Karpas-422 (cell line): ENCODE data around the gene RBM39. TPM values are rescaled to one million over a fixed set of nuclear protein-coding genes. Genes with fewer than 3 reads are reported as not detected.
"Not testable (repeated sequence)": the region's sequence is repeated elsewhere in the genome, so short reads cannot be mapped to it uniquely, and the experiment has no call there.

Experiments
- DNase-seq: peaks from one replicate; pipeline ENCODE4 v3.0.0-alpha.2; 2015
- H2AFZ ChIP-seq: fragments of 200-600 bp; sonication (generic); 2 replicates; pipeline ENCODE4 v1.6.1; 2014; ENCODE audit warnings: antibody characterized with exemption, low read length, mixed read lengths
- H3K27ac ChIP-seq: fragments of 200-600 bp; sonication (generic); 2 replicates; pipeline ENCODE4 v1.5.1; 2014; ENCODE audit warnings: mild to moderate bottlenecking, low read length, moderate library complexity
- H3K27me3 ChIP-seq: fragments of 200-600 bp; sonication (generic); 2 replicates; pipeline ENCODE4 v1.6.1; 2014; ENCODE audit warnings: low read length, mixed read lengths
- H3K36me3 ChIP-seq: fragments of 200-600 bp; sonication (generic); 2 replicates; pipeline ENCODE4 v1.6.1; 2014; ENCODE audit warnings: low read length, mixed read lengths; ENCODE audit not compliant: insufficient read depth
- H3K4me1 ChIP-seq: fragments of 200-600 bp; sonication (generic); 2 replicates; pipeline ENCODE4 v1.6.1; 2014; ENCODE audit warnings: mild to moderate bottlenecking, low read length, mixed read lengths
- H3K4me2 ChIP-seq: fragments of 200-600 bp; sonication (generic); 2 replicates; pipeline ENCODE4 v1.6.1; 2014; ENCODE audit warnings: low read length, low read depth, mild to moderate bottlenecking; ENCODE audit not compliant: poor library complexity, severe bottlenecking
- H3K4me3 ChIP-seq: fragments of 200-600 bp; sonication (generic); 2 replicates; pipeline ENCODE4 v1.5.1; 2014; ENCODE audit warnings: mild to moderate bottlenecking, antibody characterized with exemption, low read length, mixed read lengths
- H3K79me2 ChIP-seq: fragments of 200-600 bp; sonication (generic); 2 replicates; pipeline ENCODE4 v1.6.1; 2014; ENCODE audit warnings: mild to moderate bottlenecking, low read length, mixed read lengths
- H3K9ac ChIP-seq: fragments of 200-600 bp; sonication (generic); 2 replicates; pipeline ENCODE4 v1.6.0; 2014; ENCODE audit warnings: low read length
- H3K9me2 ChIP-seq: fragments of 200-600 bp; sonication (generic), shearing (Covaris generic); replicated peaks from 2 replicates; pipeline ENCODE4 v1.6.0; 2014; ENCODE audit warnings: mild to moderate bottlenecking, low read length, moderate library complexity; ENCODE audit not compliant: insufficient read depth
- H3K9me3 ChIP-seq: fragments of 300-700, 200-600 bp; sonication (generic); 2 replicates; pipeline ENCODE4 v1.6.1; 2014; ENCODE audit warnings: low read length, mixed read lengths
- H4K20me1 ChIP-seq: fragments of 200-600 bp; sonication (generic); 2 replicates; pipeline ENCODE4 v1.6.1; 2014; ENCODE audit warnings: mild to moderate bottlenecking, antibody characterized with exemption, low read length, low read depth; ENCODE audit not compliant: insufficient read depth
- total RNA-seq: library from RNA; depleted of rRNA; stranded (reverse); fragments of >200 nt; shearing (Covaris generic); gene quantifications from 2 replicates; pipeline ENCODE4 v1.2.3, GENCODE V29; 2014; ENCODE audit warnings: low replicate concordance

RBM39 gene
- total RNA-seq, 1 experiment from 2014 or later = 375 TPM

GRCh38 chr20:35718972-35719635 is 23.0 kb downstream of the RBM39 start:
- Histone ChIP-seq H3K79me2 (peaks cover 76% of the 10 kb centered on the region), H3K4me2 (no peak overlapping the region), H3K27me3 (no peaks in the 10 kb centered on the region), H2AFZ (no peak overlapping the region), H3K36me3 (peaks cover 79% of the 10 kb centered on the region), H3K9me3 (no peaks in the 10 kb centered on the region), H4K20me1 (peaks cover 47% of the 10 kb centered on the region), H3K27ac (no peak overlapping the region), H3K9me2 (no peaks in the 10 kb centered on the region), H3K9ac (no peak overlapping the region), H3K4me1 (no peaks in the 10 kb centered on the region), H3K4me3 (no peak overlapping the region)
- no peak for DNase-seq

DNA sequence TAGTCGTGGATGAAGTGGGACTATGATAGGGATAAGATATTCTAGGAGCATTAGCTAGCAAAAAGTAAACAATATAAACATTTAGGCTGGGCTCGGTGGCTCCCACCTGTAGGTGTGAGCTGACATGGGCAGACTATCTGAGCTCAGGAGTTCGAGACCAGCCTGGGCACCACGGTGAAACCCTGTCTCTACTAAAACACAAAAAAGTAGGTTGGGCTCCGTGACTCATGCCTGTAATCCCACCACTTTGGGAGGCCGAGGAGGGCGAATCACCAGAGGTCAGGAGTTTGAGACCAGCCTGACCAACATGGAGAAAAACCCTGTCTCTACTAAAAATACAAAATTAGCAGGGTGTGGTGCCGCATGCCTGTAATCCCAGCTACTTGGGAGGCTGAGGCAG is 23.7 kb downstream of the RBM39 start:
- not testable (repeated sequence) for H3K9ac ChIP-seq, H3K27ac ChIP-seq, H3K4me1 ChIP-seq, H3K4me2 ChIP-seq, H3K4me3 ChIP-seq, DNase-seq, H3K27me3 ChIP-seq, H2AFZ ChIP-seq, H3K9me2 ChIP-seq, H3K9me3 ChIP-seq
- Histone ChIP-seq H4K20me1 (peaks cover 48% of the 10 kb centered on the region), H3K36me3 (peaks cover 80% of the 10 kb centered on the region), H3K79me2 (peaks cover 74% of the 10 kb centered on the region)

DNA sequence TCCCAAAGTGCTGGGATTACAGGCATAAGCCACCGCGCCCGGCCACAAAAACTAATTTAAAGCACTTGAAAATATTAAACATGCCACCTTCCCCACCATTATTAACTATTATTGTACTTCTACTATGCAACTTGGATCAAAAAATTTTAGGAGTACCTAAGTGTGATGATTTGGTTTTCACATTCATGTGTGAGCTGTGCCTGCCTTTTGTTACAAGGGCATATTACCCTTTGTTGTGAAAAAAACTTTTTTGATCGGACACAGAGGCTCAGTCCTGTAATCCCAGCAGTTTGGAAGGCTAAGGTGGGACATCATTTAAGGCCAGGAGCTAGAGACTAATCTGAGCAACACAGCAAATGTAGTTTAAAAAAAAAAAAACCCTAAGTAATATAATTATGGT is 25.7 kb downstream of the RBM39 start:
- H3K36me3 ChIP-seq = peaks cover 85% of the 10 kb centered on the region
- H3K79me2 ChIP-seq = peaks cover 75% of the 10 kb centered on the region
- no peak overlapping the region for H3K4me2 ChIP-seq
- H3K9ac ChIP-seq = no peak overlapping the region
- no peaks in the 10 kb centered on the region for H3K9me3 ChIP-seq
- H3K27ac ChIP-seq = no peak overlapping the region
- H3K9me2 ChIP-seq = no peaks in the 10 kb centered on the region
- no peak overlapping the region for H3K4me3 ChIP-seq
- no peak for DNase-seq
- peaks cover 44% of the 10 kb centered on the region for H4K20me1 ChIP-seq
- no peak overlapping the region for H2AFZ ChIP-seq
- H3K4me1 ChIP-seq = peaks cover 5% of the 10 kb centered on the region; the same call in 1 of the 2 replicates
- H3K27me3 ChIP-seq = no peaks in the 10 kb centered on the region

- no peak overlapping the region for H2AFZ ChIP-seq
- no peak for DNase-seq
- H4K20me1 ChIP-seq = peaks cover 44% of the 10 kb centered on the region
- H3K4me3 ChIP-seq = no peak overlapping the region
- H3K9me2 ChIP-seq = no peaks in the 10 kb centered on the region
- H3K36me3 ChIP-seq = peaks cover 85% of the 10 kb centered on the region
- H3K4me1 ChIP-seq = peaks cover 6% of the 10 kb centered on the region; the same call in 1 of the 2 replicates
- no peak overlapping the region for H3K4me2 ChIP-seq
- no peaks in the 10 kb centered on the region for H3K27me3 ChIP-seq
- H3K79me2 ChIP-seq = peaks cover 76% of the 10 kb centered on the region
- H3K9me3 ChIP-seq = no peaks in the 10 kb centered on the region
- H3K27ac ChIP-seq = no peak overlapping the region
- H3K9ac ChIP-seq = no peak overlapping the region
Observed at GRCh38 chr20:35715652-35716051, 26.4 kb downstream of the RBM39 start.

- Histone ChIP-seq H3K27ac (no peak overlapping the region), H3K9me2 (no peaks in the 10 kb centered on the region), H3K9me3 (no peaks in the 10 kb centered on the region), H3K4me1 (peaks cover 6% of the 10 kb centered on the region; the same call in 1 of the 2 replicates), H3K4me3 (no peak overlapping the region), H3K4me2 (no peak overlapping the region), H3K79me2 (peaks cover 76% of the 10 kb centered on the region), H3K36me3 (peaks cover 85% of the 10 kb centered on the region), H3K9ac (no peak overlapping the region), H2AFZ (no peak overlapping the region), H3K27me3 (no peaks in the 10 kb centered on the region), H4K20me1 (peaks cover 50% of the 10 kb centered on the region)
- DNase-seq = no peak
Observed at GRCh38 chr20:35714127-35714526, 27.9 kb downstream of the RBM39 start.

- H3K27ac ChIP-seq, H3K9me2 ChIP-seq, H3K4me1 ChIP-seq, H3K27me3 ChIP-seq, H3K9ac ChIP-seq, H3K4me3 ChIP-seq, H3K4me2 ChIP-seq, H2AFZ ChIP-seq, DNase-seq, H3K9me3 ChIP-seq: not testable (repeated sequence)
- Histone ChIP-seq H4K20me1 (peaks cover 58% of the 10 kb centered on the region), H3K36me3 (peaks cover 87% of the 10 kb centered on the region), H3K79me2 (peaks cover 80% of the 10 kb centered on the region)
Observed at GRCh38 chr20:35713120-35713519, 28.9 kb downstream of the RBM39 start.

DNA sequence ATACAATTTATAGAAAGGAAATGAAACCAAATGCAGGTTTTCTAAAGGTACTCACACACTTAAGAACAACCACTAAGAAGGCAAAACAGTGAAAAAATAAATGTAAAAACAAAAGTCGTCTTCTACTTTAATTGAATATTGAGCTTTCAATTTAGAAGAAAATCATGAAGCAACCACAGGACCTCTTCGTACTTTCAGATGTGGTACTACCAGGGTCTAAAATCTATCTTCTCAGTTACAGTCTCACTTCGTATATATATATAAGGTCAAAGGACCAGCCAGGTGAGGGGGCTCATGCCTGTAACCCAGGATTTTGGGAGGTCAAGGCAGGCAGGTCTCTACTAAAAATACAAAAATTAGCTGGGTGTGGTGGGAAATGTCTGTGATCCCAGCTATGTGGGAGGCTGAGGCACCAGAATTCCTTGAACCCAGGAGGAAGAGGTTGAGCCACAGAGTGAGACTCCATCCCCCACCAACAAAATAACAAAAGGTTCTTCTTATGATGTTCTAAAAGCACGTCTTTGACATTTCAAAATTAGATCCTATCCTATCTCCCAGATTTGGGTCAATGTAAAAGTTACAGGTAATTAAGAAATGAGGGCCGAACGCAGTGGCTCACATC is 30.4 kb downstream of the RBM39 start:
- no peaks in the 10 kb centered on the region for H3K9me3 ChIP-seq
- no peak for DNase-seq
- peaks cover 6% of the 10 kb centered on the region; the same call in 1 of the 2 replicates for H3K4me1 ChIP-seq
- no peak overlapping the region for H3K4me3 ChIP-seq
- no peak overlapping the region for H3K4me2 ChIP-seq
- H4K20me1 ChIP-seq = peaks cover 55% of the 10 kb centered on the region
- no peaks in the 10 kb centered on the region for H3K27me3 ChIP-seq
- H3K79me2 ChIP-seq = peaks cover 77% of the 10 kb centered on the region
- no peak overlapping the region for H3K9ac ChIP-seq
- H2AFZ ChIP-seq = no peak overlapping the region
- peaks cover 88% of the 10 kb centered on the region for H3K36me3 ChIP-seq
- H3K27ac ChIP-seq = no peak overlapping the region
- no peaks in the 10 kb centered on the region for H3K9me2 ChIP-seq

DNA sequence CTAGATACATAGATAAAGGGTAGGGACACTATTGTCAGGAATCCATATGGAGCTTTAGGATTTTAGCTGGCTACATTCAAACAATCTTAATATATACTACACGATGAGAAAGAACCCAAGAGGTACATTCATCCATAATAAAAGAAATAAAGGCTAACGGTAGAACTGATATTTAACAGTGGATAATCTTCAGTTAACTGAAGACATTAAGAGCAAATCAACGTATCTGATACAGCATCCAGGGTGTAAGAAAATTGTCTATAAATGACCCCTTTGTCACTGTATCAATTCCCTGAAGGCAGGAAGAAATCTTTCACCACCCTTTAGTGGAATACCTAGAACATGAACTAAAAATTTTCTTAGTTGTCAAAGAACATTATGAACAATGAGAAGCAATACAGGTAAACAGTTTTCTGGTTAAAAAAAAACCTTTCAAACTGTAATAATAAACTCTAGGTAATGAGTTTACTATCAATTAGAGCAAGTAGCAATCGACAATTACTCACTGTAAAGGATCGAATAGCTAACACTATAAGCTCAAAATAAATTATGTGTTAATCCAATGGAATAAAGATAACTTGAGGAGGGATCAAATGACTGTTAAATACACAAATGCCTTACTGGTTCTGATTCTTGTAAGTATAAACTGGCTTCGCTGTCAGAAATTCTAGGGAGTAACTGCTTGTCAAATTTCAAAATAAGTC is 31.0 kb downstream of the RBM39 start:
- Histone ChIP-seq H3K9me2 (no peaks in the 10 kb centered on the region), H4K20me1 (peaks cover 55% of the 10 kb centered on the region), H3K79me2 (peaks cover 72% of the 10 kb centered on the region), H3K4me2 (no peak overlapping the region), H2AFZ (no peak overlapping the region), H3K9ac (no peak overlapping the region), H3K27ac (no peak overlapping the region), H3K4me3 (no peak overlapping the region), H3K36me3 (peaks cover 87% of the 10 kb centered on the region), H3K4me1 (peaks cover 6% of the 10 kb centered on the region; the same call in 1 of the 2 replicates), H3K27me3 (no peaks in the 10 kb centered on the region), H3K9me3 (no peaks in the 10 kb centered on the region)
- DNase-seq = no peak
